HCT116 (cell line): Measurements from ENCODE around the gene TEKT2. TPM values are rescaled to one million over a fixed set of nuclear protein-coding genes. Genes with fewer than 3 reads are reported as not detected.

ENCODE experiments used
- ATAC-seq: fragments of 200-7000 bp; cut with Tn5 transposase; 2 replicates; pipeline ENCODE4 v1.9.1; 2020; ENCODE audit warnings: mild to moderate bottlenecking, moderate library complexity
- BruUV-seq: library from RNA; stranded (reverse); fragments of 400-500 nt; replicated peaks from 2 replicates; lab custom pipeline; 2021; lab: Mats Ljungman, UMichigan
- CTCF ChIA-PET: fragments of 300-600 bp; sonication (Branson Sonifier 250); formaldehyde crosslinking; loops from one replicate; lab custom pipeline; 2021; ENCODE audit warnings: antibody characterized with exemption; lab: Charles Lee
- POLR2A ChIA-PET: fragments of 300-600, 350-600 bp; sonication (Branson Sonifier 250); formaldehyde crosslinking; loops from one replicate; lab custom pipeline; 2021; ENCODE audit warnings: antibody characterized with exemption; lab: Charles Lee
- RAD21 ChIA-PET, 2 experiments: fragments of 300-600 bp; sonication (Branson Sonifier 250); formaldehyde crosslinking; loops; one replicate each; lab custom pipeline; 2023; ENCODE audit warnings: low total read pairs in 2 of 2; ENCODE audit not compliant: uncharacterized antibody in 2 of 2, unreplicated experiment in 2 of 2, low non-redundant PET in 1 of 2; lab: Charles Lee
- DNase-seq: peaks from one replicate; pipeline ENCODE4 v3.0.0-alpha.2; 2010; ENCODE audit warnings: low read depth, low spot score
- H2AFZ ChIP-seq: fragments of 200-600 bp; shearing (Covaris generic), sonication (generic); 2 replicates; pipeline ENCODE4 v1.6.1; 2017; ENCODE audit warnings: low read depth, mixed run types, mixed read lengths, antibody characterized with exemption, low read length; ENCODE audit not compliant: poor library complexity, severe bottlenecking
- H3K27ac ChIP-seq: 2 replicates; pipeline ENCODE4 v1.5.1; 2012; ENCODE audit warnings: low read depth, low read length
- H3K27me3 ChIP-seq: fragments of 200-600 bp; sonication (generic); 2 replicates; pipeline ENCODE4 v1.6.1; 2016; ENCODE audit warnings: mixed run types, low read length, mixed read lengths; ENCODE audit not compliant: insufficient read depth
- H3K36me3 ChIP-seq, 2 experiments: fragments of 200-500 bp in 1 of 2; fragments of 200-600 bp in 1 of 2; sonication (Bioruptor generic) in 1 of 2; sonication (generic) in 1 of 2; 2 replicates each; pipeline versions ENCODE4 v1.5.1 to v1.6.1; 2014 to 2016; ENCODE audit warnings: low read length in 2 of 2, inconsistent platforms in 1 of 2, mixed read lengths in 1 of 2, mixed run types in 1 of 2; ENCODE audit not compliant: insufficient read depth in 2 of 2, control insufficient read depth in 1 of 2
- H3K4me1 ChIP-seq, 2 experiments: fragments of 200-600 bp in 1 of 2; sonication (generic) in 1 of 2; 2 replicates each; pipeline versions ENCODE4 v1.5.1 to v1.6.1; 2012 to 2017; ENCODE audit warnings: low read length in 2 of 2, inconsistent platforms in 1 of 2, mild to moderate bottlenecking in 1 of 2, mixed read lengths in 1 of 2, mixed run types in 1 of 2, moderate library complexity in 1 of 2; ENCODE audit not compliant: insufficient read depth in 2 of 2, control insufficient read depth in 1 of 2
- H3K4me2 ChIP-seq: fragments of 200-600 bp; sonication (generic); 2 replicates; pipeline ENCODE4 v1.6.1; 2017; ENCODE audit warnings: mixed run types, low read length, mixed read lengths
- H3K4me3 ChIP-seq, 2 experiments: fragments of 200-600 bp in 1 of 2; sonication (generic) in 1 of 2; replicated peaks in 1 of 2; 2 replicates each; pipeline ENCODE4 v1.5.1; 2011 to 2016; ENCODE audit warnings: low read length in 2 of 2, control low read depth in 1 of 2, low read depth in 1 of 2, mild to moderate bottlenecking in 1 of 2, mixed read lengths in 1 of 2, mixed run types in 1 of 2
- H3K79me2 ChIP-seq: fragments of 200-600 bp; sonication (generic); 2 replicates; pipeline ENCODE4 v1.6.1; 2017; ENCODE audit warnings: mild to moderate bottlenecking, mixed run types, low read length, moderate library complexity, mixed read lengths; ENCODE audit not compliant: insufficient read depth
- H3K9ac ChIP-seq: fragments of 200-600 bp; sonication (generic); 2 replicates; pipeline ENCODE4 v1.6.1; 2016; ENCODE audit warnings: low read length, mixed read lengths
- H3K9me2 ChIP-seq: fragments of 200-600 bp; sonication (generic), shearing (Covaris generic); 2 replicates; pipeline ENCODE4 v1.6.1; 2017; ENCODE audit warnings: mixed run types, mild to moderate bottlenecking, moderate library complexity; ENCODE audit not compliant: insufficient read depth
- H3K9me3 ChIP-seq, 2 experiments: fragments of 200-500 bp in 1 of 2; fragments of 200-600 bp in 1 of 2; sonication (Bioruptor generic) in 1 of 2; sonication (generic) in 1 of 2; 2 replicates each; pipeline ENCODE4 v1.6.1; 2014 to 2017; ENCODE audit warnings: low read length in 2 of 2, mixed read lengths in 2 of 2, inconsistent platforms in 1 of 2, low read depth in 1 of 2, mild to moderate bottlenecking in 1 of 2, mixed run types in 1 of 2, moderate library complexity in 1 of 2; ENCODE audit not compliant: control insufficient read depth in 1 of 2, insufficient read depth in 1 of 2
- H4K20me1 ChIP-seq: fragments of 200-600 bp; sonication (generic), shearing (Covaris generic); 2 replicates; pipeline ENCODE4 v1.6.1; 2017; ENCODE audit warnings: mixed run types, mild to moderate bottlenecking, moderate library complexity; ENCODE audit not compliant: insufficient read depth
- CBX3 ChIP-seq: IDR thresholded peaks from 2 replicates; pipeline ENCODE4 v1.6.1; 2012; ENCODE audit warnings: low read depth
- CEBPB ChIP-seq: IDR thresholded peaks from 2 replicates; pipeline ENCODE4 v1.6.1; 2012; ENCODE audit warnings: low read depth
- CTCF ChIP-seq, 3 experiments: fragments of 200-600 bp in 1 of 3; sonication (generic) in 1 of 3; IDR thresholded peaks in 2 of 3; conservative IDR thresholded peaks in 1 of 3; 2 replicates each; pipeline ENCODE4 v1.5.1; 2012 to 2017; ENCODE audit warnings: low read depth in 2 of 3, low read length in 2 of 3, antibody characterized with exemption in 1 of 3, borderline replicate concordance in 1 of 3, control low read depth in 1 of 3, mild to moderate bottlenecking in 1 of 3, mixed read lengths in 1 of 3, mixed run types in 1 of 3, moderate library complexity in 1 of 3; ENCODE audit not compliant: insufficient read depth in 1 of 3
- EZH2phosphoT487 ChIP-seq: fragments of 200-600 bp; IDR thresholded peaks from 2 replicates; pipeline ENCODE4 v1.6.1; 2018; ENCODE audit warnings: antibody characterized with exemption, borderline replicate concordance
- FOSL1 ChIP-seq: IDR thresholded peaks from 2 replicates; pipeline ENCODE4 v1.6.1; 2012; ENCODE audit warnings: low read depth
- JUND ChIP-seq: IDR thresholded peaks from 2 replicates; pipeline ENCODE4 v1.6.1; 2012
- MAX ChIP-seq: IDR thresholded peaks from 2 replicates; pipeline ENCODE4 v1.6.1; 2012
- SP1 ChIP-seq: IDR thresholded peaks from 2 replicates; pipeline ENCODE4 v1.6.1; 2012; ENCODE audit warnings: low read depth
- SRF ChIP-seq: IDR thresholded peaks from 2 replicates; pipeline ENCODE4 v1.6.1; 2012; ENCODE audit warnings: low read depth
- TCF7L2 ChIP-seq: IDR thresholded peaks from 2 replicates; pipeline ENCODE4 v1.7.0; 2011; ENCODE audit warnings: borderline replicate concordance, inconsistent platforms; ENCODE audit not compliant: insufficient read depth, insufficient read length; ENCODE audit errors: extremely low read depth
- YY1 ChIP-seq: IDR thresholded peaks from 2 replicates; pipeline ENCODE4 v1.6.1; 2011; ENCODE audit warnings: low read length, low read depth, moderate library complexity, mild to moderate bottlenecking; ENCODE audit not compliant: insufficient replicate concordance; ENCODE audit errors: extremely low read depth
- ZBTB33 ChIP-seq: IDR thresholded peaks from 2 replicates; pipeline ENCODE4 v1.6.1; 2011; ENCODE audit warnings: mild to moderate bottlenecking, low read length, moderate library complexity; ENCODE audit not compliant: insufficient replicate concordance; ENCODE audit errors: extremely low read depth
- ZNF274 ChIP-seq: fragments of 200-500 bp; sonication (Bioruptor generic); IDR thresholded peaks from 2 replicates; pipeline ENCODE4 v1.6.1; 2014; ENCODE audit warnings: mild to moderate bottlenecking, low read depth, low read length, inconsistent platforms
- intact Hi-C: fragments of 100-400 bp; cut with micrococcal nuclease; formaldehyde crosslinking; loops from 2 replicates; pipeline ENCODE4 v1.10.0; 2022
- total RNA-seq: library from RNA; stranded (reverse); gene quantifications from one replicate; pipeline ENCODE4 v1.2.1, GENCODE V29; 2021; ENCODE audit not compliant: unreplicated experiment

TEKT2 gene
- total RNA-seq, 1 experiment from 2014 or later, result not detected

DNA sequence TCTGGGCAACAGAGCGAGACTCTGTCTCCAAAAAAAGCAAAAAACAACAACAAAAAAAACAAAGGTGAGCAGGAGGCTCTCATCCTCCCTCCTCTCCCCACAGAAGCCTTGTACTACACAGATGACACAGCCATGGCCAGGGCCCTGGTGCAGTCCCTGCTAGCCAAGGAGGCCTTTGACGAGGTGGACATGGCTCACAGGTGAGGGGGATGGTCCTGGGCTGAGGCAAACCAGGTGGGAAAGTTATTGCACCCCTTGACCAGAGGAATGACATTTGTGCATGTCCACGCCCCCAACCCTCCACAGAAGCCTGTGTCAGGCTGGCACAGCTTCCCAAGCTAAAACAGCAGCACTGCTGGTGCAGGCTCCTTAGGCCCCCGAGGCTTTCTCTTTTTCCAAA, 7.2 kb downstream of the TEKT2 start:
- ATAC-seq (no peak), DNase-seq (no peak)
- no peaks in the 10 kb centered on the region for H3K9me3 ChIP-seq
- no peaks in the 10 kb centered on the region for H4K20me1 ChIP-seq
- H2AFZ ChIP-seq, result no peak overlapping the region
- H3K79me2 ChIP-seq, result peaks cover 27% of the 10 kb centered on the region
- no peaks in the 10 kb centered on the region for H3K27me3 ChIP-seq
- no peaks in the 10 kb centered on the region for H3K9me2 ChIP-seq
- H3K4me2 ChIP-seq, result no peak overlapping the region
- H3K4me1 ChIP-seq, result peaks cover 0 to 15% of the 10 kb centered on the region in 2 experiments; a peak in 2 of 4 replicates
- H3K36me3 ChIP-seq, result peaks cover 26 to 29% of the 10 kb centered on the region in 2 experiments; a peak in 3 of 4 replicates
- ChIA-PET CTCF (no interaction called here), POLR2A (no interaction called here), RAD21 (no interaction called here)
- intact Hi-C loops, result no loop called here
- H3K4me3 ChIP-seq, result no peak overlapping the region
- no TSS peak for BruUV-seq
- no peak overlapping the region for H3K27ac ChIP-seq
- no peak overlapping the region for H3K9ac ChIP-seq
- no peak for TF ChIP-seq EZH2phosphoT487
- TF ChIP-seq ZBTB33, result no peak
- TF ChIP-seq CBX3, result no peak
- no peak for TF ChIP-seq CTCF (IDR thresholded peaks at IDR 0.05 in 2 of 3, conservative IDR thresholded peaks at IDR 0.05 in 1 of 3; ENCODE audit: borderline replicate concordance in 1 of 3, insufficient read depth in 1 of 3, low read depth in 2 of 3, low read length in 2 of 3)
- TF ChIP-seq TCF7L2, result no peak
- no peak for TF ChIP-seq JUND
- no peak for TF ChIP-seq ZNF274
- no peak for TF ChIP-seq YY1
- no peak for TF ChIP-seq CEBPB
- no peak for TF ChIP-seq FOSL1
- TF ChIP-seq MAX, result no peak
- TF ChIP-seq SRF, result no peak
- no peak for TF ChIP-seq SP1
